Colonic mucosa (tissue), 4 donors: Measurements from ENCODE around the gene CTF1. TPM values are rescaled to one million over a fixed set of nuclear protein-coding genes. Genes with fewer than 3 reads are reported as not detected.

ENCODE experiments used
- DNase-seq: peaks from one replicate; pipeline ENCODE4 v3.0.0-alpha.2; 2020
- H3K27ac ChIP-seq: fragments of 200-600 bp; one replicate; pipeline ENCODE4 v1.8.0; 2021
- H3K27me3 ChIP-seq: fragments of 200-600 bp; one replicate; pipeline ENCODE4 v1.8.0; 2021
- H3K36me3 ChIP-seq: fragments of 200-600 bp; one replicate; pipeline ENCODE4 v1.8.0; 2021
- H3K4me1 ChIP-seq: fragments of 200-600 bp; one replicate; pipeline ENCODE4 v1.8.0; 2021; ENCODE audit warnings: mild to moderate bottlenecking
- H3K4me3 ChIP-seq: fragments of 200-600 bp; one replicate; pipeline ENCODE4 v1.8.0; 2021
- H3K9ac ChIP-seq, 2 donors: one replicate each; pipeline ENCODE4 v1.7.0; 2013; ENCODE audit warnings: control low read depth in 2 of 2, low read depth in 2 of 2, low read length in 2 of 2
- H3K9me3 ChIP-seq: fragments of 200-600 bp; one replicate; pipeline ENCODE4 v1.8.0; 2021
- CTCF ChIP-seq: fragments of 200-600 bp; IDR thresholded peaks from one replicate; pipeline ENCODE4 v1.8.0; 2022; ENCODE audit warnings: antibody characterized with exemption, mild to moderate bottlenecking
- intact Hi-C: fragments of 100-400 bp; cut with DNase I; formaldehyde crosslinking; loops from one replicate; pipeline ENCODE4 v1.14.1; 2022
- microRNA-seq: library from miRNA; unstranded; fragments of <30 nt; microRNA quantifications from one replicate; pipeline ENCODE4, GENCODE V29; 2019
- total RNA-seq, 2 donors: library from RNA; stranded (reverse); fragmentation: NEBNext Ultra II Directional in 1 of 2; extraction: Animal tissue kit (Norgen Biotek cat#: 25700) in 1 of 2; gene quantifications; one replicate each; pipeline ENCODE4 v1.2.1, GENCODE V29; 2021
- donor health status: healthy.
- donor health status: DM: no; HTN: no; CAD: no.
- donor health status: DM: no; HTN: no; CAD: no.

Gene CTF1
- total RNA-seq, 2 donors from 2014 or later = 0.72 to 1.6 TPM

- peak overlapping the region in 1 of 2 donors; percentile 26 for H3K9ac ChIP-seq
- H3K9me3 ChIP-seq = no peaks in the 10 kb centered on the region
- no peak for TF ChIP-seq CTCF
- no peaks in the 10 kb centered on the region for H3K36me3 ChIP-seq
- no peaks in the 10 kb centered on the region for H3K27me3 ChIP-seq
- no peak for DNase-seq
- no peak overlapping the region for H3K27ac ChIP-seq
- no peak overlapping the region for H3K4me3 ChIP-seq
- intact Hi-C loops = no loop called here
- peaks cover 12% of the 10 kb centered on the region for H3K4me1 ChIP-seq
Measured at GRCh38 chr16:30951193-30951592, 54.8 kb downstream of the CTF1 start.

- Histone ChIP-seq H3K36me3 (no peaks in the 10 kb centered on the region), H3K9me3 (no peaks in the 10 kb centered on the region), H3K27me3 (no peaks in the 10 kb centered on the region), H3K4me1 (peaks cover 12% of the 10 kb centered on the region), H3K27ac (no peak overlapping the region), H3K9ac (no peak overlapping the region), H3K4me3 (no peak overlapping the region)
- no peak for TF ChIP-seq CTCF
- peak; percentile 41 for DNase-seq
- intact Hi-C loops = no loop called here
Measured at GRCh38 chr16:30951750-30952149, 55.3 kb downstream of the CTF1 start.

- Histone ChIP-seq H3K9me3 (no peaks in the 10 kb centered on the region), H3K27me3 (no peaks in the 10 kb centered on the region), H3K4me1 (peaks cover 12% of the 10 kb centered on the region), H3K36me3 (no peaks in the 10 kb centered on the region), H3K9ac (no peak overlapping the region), H3K4me3 (no peak overlapping the region), H3K27ac (no peak overlapping the region)
- DNase-seq = no peak
- TF ChIP-seq CTCF = no peak
- intact Hi-C loops = no loop called here
Measured at GRCh38 chr16:30953111-30953510, 56.7 kb downstream of the CTF1 start.

Small RNA genes within 50 kb of the gene (microRNA-seq; reads per million reads assigned to microRNA genes)
- gene MIR4519 (2.2 reads per million), gene MIR762 (not detected)

Other genes starting within 250 kb of the CTF1 start
- gene PRR14, start 245.7 kb upstream of the CTF1 start, total RNA-seq = 10 to 100 TPM; 37.0 to 70.3 TPM
- gene FBRS, start 238.2 kb upstream of the CTF1 start, total RNA-seq = 10 to 100 TPM; 65.1 to 74.2 TPM
- gene SRCAP, start 197.4 kb upstream of the CTF1 start, total RNA-seq = 10 to 100 TPM; 44.0 to 79.3 TPM
- gene PHKG2, start 148.2 kb upstream of the CTF1 start, total RNA-seq = 10 to 100 TPM; 33.6 to 47.8 TPM
- gene CFAP119, start 134.6 kb upstream of the CTF1 start, total RNA-seq = 10 to 100 TPM in 1 of 2 donors, 1 to 10 TPM in 1; 8.6 to 12.7 TPM
- gene RNF40, start 134.3 kb upstream of the CTF1 start, total RNA-seq = 100 to 1,000 TPM in 1 of 2 donors, 10 to 100 TPM in 1; 94.6 to 117 TPM
- 10 to 100 TPM; 11.8 to 15.2 TPM for gene ZNF629, start 109.4 kb upstream of the CTF1 start, total RNA-seq
- 10 to 100 TPM; 19.9 to 34.5 TPM for gene BCL7C, start 2.5 kb upstream of the CTF1 start, total RNA-seq
- 10 to 100 TPM; 21.9 to 44.8 TPM for gene FBXL19, start 27.0 kb downstream of the CTF1 start, total RNA-seq
- gene ORAI3, start 52.5 kb downstream of the CTF1 start, total RNA-seq = 10 to 100 TPM; 14.3 to 22.1 TPM
- gene SETD1A, start 61.1 kb downstream of the CTF1 start, total RNA-seq = 10 to 100 TPM; 11.6 to 15.9 TPM
- 10 to 100 TPM; 19.0 to 20.9 TPM for gene HSD3B7, start 88.6 kb downstream of the CTF1 start, total RNA-seq
- gene STX1B, start 114.0 kb downstream of the CTF1 start, total RNA-seq = under 1 TPM; 0.35 to 0.52 TPM
- 10 to 100 TPM; 70.8 to 71.4 TPM for gene STX4, start 136.9 kb downstream of the CTF1 start, total RNA-seq
- gene ZNF668, start 177.6 kb downstream of the CTF1 start, total RNA-seq = 10 to 100 TPM in 1 of 2 donors, 1 to 10 TPM in 1; 7.8 to 12.8 TPM
- 10 to 100 TPM; 18.4 to 20.0 TPM for gene ZNF646, start 177.8 kb downstream of the CTF1 start, total RNA-seq
- gene PRSS53, start 192.3 kb downstream of the CTF1 start, total RNA-seq = 1 to 10 TPM in 1 of 2 donors, under 1 TPM in 1; 0.77 to 2.6 TPM
- gene VKORC1, start 198.2 kb downstream of the CTF1 start, total RNA-seq = 10 to 100 TPM; 39.5 to 50.3 TPM
- gene BCKDK, start 211.8 kb downstream of the CTF1 start, total RNA-seq = 10 to 100 TPM; 41.3 to 43.4 TPM
- gene KAT8, start 221.1 kb downstream of the CTF1 start, total RNA-seq = 10 to 100 TPM; 42.2 to 69.5 TPM
- gene PRSS8, start 239.1 kb downstream of the CTF1 start, total RNA-seq = 100 to 1,000 TPM; 337 to 347 TPM